SIG-M5 treated with dmso at 0.1 percent for 504 hours (cell line): ENCODE results near the gene POLR2M.

Experiments
- DNase-seq: peaks from one replicate; lab custom pipeline; 2025; ENCODE audit not compliant: unreplicated experiment; lab: John Stamatoyannopoulos, UW

Gene POLR2M

DNA sequence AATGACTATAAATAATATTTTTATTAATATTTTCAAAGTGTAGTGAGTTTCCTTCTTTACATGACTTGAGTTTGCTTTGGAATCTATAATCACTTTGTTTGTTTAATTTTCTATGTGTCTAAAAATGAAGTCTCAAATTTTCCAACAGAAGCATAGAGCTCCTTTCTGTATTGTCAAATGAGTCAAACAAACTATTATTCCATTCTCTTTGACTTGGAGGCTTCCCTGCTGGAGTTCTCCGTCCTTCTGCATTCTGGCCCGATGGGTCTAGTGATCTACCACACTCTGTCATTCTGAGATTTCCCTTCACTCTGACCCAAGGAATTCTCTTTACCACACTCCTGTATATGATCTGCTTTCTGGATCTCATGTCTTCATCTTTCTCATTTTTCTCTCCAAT lies 30.1 kb downstream of the POLR2M start:
- DNase-seq, result no peak

DNA sequence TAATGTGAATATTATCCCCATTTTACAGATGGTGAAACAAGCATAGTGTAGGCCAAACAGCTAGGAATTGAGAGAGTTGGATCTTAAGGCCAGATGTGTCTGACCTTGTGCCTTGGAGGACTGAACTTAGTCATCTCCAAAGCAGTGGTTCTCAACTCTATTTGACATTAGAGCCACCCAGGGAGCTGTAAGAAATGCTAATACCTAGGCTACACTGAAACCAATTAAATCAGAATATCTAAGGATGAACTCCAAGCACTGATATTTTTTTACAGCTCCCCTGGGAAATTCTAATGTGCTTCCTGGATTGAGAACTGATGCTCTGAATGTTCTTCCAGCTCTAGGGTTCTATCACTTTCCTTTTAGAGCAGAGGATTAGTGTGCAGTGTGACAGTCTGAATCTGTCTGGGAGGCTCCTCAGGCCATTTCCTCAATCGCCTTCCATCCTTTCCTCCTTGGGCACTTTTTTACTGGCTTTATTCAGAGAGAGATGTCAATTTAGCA lies 32.3 kb downstream of the POLR2M start:
- no peak for DNase-seq

DNA sequence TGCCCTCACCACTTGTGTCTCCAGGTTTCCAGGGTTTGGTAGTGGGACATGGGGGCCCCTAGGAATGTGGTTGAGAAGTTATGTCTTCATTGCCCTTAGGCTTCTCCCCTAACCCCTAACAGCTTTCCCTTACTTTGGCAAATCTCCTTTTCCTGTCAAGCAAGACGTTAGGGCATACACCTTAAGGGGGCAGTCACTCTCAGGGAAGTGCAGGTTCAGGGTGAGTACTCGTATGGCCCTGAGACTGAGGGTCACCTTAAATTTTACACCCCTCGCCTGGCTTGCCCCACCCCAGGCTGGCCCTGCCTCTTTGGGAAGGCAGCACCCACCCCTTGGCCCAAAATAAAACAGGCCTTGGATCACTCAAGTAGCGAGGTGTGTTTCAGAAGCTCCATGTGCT lies 33.5 kb downstream of the POLR2M start:
- DNase-seq, result no peak

DNA sequence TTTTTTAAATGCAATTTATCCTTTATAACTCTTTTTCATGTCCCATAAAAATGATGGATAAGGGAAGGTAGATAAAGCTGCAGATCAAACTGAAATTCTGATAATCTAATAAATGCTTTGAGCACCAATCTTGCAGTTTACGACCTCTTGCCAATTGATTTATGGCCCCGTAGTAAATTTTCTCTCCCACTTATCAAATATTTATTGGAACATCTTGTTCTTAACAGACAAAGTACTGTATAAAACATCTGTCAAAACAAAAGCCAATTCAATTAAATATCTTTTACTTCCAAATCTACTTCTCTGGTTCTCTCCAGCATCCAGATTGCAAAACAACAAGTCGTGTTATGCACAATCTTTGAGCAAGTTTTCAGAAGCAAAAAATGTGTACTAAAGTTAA lies 34.6 kb downstream of the POLR2M start:
- DNase-seq, result no peak

DNA sequence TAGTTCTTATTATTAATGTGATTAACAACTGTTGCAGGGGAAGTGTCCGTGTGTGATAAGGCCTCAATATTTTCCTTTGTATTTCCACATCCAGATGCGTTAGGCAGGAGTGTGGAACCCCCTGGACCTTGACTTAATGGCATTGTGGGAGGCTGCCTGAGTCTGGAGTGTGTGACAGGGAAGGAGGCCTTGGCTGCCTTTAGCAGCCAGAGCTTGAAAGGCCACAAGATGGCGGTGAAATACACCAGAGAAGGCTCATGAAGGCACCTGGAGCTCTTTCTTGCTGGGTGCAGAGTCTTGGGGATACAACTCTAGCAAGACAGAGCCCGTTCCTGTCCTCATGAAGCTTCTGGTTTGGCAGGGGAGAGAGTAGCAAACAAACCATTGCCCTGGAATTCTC lies 36.9 kb downstream of the POLR2M start:
- no peak for DNase-seq

DNA sequence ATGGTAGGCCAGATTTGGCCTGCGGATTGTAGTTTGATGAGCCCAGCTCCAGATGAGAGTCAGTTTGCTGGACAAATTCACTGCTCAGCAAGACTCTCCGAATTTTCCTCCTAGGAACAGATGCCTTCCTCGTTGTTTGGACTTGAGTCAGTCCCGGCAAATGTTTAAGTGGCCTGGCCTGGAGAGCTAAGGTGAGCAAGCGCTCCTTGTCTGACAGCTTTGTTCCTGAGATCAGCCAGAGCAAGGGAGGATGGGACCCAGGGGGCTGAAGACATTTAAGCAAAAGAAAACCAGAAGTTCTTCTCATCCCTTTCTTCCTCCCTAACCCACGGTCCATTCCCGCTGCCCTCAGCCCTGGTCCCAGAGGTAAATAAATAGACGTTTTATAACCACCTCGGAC lies 40.3 kb downstream of the POLR2M start:
- no peak for DNase-seq

DNA sequence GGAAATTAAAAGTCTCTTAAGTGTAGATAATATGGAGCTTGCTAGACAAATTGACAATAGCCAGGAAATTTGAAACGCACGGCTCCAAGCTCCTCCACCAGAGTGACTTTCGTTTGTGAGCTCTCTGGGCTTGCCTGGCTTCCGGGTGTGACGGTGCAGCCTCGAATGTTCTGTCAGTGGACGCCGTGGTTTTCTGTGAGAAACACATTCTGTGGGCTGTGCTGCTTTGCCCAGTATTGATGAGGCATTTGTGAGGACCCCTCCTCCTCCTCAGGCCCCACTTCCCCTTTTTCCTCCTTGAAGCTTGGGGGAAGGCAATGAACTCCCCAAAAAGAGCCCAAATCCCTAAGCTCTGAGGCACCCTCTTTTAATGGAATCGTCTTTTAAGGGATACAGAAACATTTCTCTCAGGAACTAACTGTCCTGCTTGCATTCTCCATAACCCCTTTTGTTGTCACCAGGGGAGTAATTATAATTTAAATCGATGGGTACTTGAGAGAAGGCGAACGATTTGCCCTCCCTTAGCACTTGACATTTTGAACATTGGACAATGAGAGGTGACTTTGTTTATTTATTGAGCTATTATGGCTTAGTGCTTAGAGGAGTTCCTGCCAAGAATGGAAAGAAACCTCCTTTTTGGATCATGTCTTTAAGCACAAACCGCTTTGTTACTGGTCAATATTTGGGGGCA lies 40.8 kb downstream of the POLR2M start:
- DNase-seq, result no peak

DNA sequence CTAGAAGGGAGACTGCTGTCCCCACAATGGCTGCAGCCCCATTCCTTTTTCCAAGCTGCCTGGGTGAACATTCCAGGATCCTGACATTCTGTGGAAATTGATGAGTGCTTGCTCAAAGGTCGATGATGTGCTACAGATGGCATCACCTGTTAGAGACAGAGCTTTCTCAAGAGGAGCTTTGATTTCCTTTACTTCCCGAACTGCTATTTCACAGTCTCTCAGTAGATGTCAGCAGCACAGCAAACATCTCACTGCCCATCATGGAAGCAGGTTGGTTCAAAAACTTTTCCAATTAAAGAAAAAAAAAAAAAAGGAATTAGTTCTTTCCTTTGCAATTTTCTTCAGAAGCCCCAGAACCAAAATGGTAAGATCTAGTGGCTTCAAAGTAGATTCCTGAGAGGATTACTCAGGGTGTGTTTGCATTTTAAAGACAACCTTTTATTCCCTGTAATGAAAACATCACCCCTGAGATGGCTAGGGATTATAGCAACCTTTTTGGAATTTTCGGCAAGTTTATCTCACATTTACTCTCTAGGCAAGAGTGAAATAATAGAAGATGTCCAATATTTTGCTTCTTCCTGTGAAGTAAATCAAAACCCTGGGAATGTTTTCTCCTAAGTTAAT lies 44.8 kb downstream of the POLR2M start:
- DNase-seq, result no peak

DNA sequence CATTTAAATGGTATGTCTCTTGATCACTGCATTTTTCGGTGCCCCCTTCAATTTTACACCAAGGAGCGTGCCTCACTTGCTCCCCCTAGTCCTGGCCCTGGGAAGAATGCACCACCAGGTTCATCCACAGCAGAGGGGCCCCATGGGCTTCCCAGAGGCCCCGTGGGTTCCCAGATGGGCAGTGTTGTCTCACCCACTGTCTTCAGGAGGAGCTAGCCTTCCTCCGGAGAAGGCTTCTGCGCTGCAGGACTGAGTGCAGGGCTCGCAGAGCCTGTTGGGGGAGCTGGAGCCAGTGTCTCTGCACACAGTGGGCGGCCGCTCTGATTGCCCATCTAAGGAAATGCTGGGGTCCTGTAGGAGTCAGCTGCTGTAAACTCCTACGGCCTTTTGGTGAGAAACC lies 45.9 kb downstream of the POLR2M start:
- DNase-seq, result no peak

DNA sequence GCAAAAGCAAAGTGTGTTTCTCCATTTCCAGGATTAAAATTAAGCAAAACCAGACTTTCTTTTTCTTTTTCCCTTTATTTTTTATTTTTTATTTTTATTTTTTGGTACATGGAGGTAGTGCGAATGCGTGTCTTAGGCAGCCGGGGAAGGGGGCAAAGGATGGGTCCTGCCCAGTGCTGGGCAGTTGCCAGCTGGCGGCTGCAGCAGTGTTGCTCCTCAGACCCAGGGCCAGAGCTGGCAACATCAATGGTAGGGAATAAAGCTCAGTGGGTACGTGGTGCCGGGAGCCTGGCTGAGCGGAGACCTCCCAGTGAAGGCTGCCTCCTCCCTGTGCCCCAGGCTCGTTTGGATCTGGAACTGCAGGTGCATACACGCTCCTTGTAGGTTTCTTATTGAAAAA lies 46.3 kb downstream of the POLR2M start:
- no peak for DNase-seq

DNA sequence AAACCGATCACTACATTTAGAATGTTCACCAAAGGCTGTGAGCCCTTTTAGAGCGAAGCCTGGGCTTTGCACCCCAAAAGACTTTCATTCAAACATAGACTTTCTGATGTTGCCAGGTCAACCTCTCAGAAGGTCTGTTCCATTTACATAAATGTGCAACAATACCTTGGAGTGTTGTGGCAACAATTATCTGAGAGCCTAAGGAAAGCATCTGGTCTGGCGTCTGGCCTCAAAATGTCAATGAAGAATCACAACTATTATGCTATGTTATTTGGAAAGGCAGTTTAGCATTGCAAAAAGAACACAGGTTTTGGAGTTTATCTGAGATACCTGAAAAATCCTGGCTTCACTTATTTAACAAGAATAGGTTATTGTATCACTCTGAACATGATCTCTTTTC lies 50.0 kb downstream of the POLR2M start:
- DNase-seq, result no peak

DNA sequence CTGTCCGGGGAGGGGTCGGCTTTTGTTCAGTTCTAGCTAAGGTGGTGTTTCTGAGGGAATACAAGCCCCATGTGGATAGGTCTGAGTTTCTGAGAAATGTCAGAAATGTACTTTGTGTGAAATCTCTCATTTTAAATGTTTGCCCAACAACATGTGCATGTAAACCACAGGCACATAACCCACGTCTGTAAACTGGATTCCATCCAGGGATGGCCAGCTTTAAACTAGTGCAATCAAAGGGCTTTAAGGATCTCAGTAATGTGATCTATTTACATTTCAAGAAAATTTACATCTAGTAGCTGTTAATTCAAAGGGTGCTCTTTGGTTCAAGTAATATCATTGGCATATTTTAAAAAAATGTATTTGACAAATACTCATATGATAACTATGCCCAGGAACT lies 52.0 kb downstream of the POLR2M start:
- no peak for DNase-seq

DNA sequence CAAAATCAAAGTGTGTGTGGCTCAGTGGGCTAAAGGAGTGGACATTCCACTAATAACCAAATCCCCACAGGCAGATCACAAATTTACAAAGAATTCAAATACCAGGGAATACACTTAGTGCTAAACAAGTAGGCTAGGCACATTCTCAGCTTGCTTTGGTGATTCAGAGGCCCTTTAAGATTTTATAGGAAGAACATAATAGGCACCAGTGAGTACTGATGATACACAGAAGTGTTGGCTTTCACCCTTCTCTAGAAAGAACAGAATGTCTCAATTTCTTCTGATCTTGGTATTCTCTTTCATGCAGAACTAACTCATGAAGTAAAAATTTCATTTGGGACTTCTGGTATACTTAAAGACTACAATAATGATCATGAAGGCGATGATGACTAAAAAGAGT lies 55.0 kb downstream of the POLR2M start:
- DNase-seq, result no peak

DNA sequence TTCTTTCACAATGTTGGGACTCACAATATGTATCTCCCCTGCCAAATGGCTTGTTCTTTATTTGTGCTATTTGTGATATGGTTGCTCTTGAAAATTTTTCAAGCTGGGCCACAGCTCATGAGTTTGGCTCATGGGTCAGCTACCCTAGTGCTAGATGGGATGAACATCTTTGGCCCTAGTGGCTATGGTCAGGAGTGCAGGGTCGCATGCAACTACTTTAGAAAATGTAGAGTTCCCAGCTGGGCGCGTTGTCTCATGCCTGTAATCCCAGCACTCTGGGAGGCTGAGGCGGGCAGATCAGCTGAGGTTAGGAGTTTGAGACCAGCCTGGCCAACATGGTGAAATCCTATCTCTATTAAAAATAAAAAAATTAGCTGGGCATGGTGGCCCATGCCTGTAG lies 55.8 kb downstream of the POLR2M start:
- no peak for DNase-seq

DNA sequence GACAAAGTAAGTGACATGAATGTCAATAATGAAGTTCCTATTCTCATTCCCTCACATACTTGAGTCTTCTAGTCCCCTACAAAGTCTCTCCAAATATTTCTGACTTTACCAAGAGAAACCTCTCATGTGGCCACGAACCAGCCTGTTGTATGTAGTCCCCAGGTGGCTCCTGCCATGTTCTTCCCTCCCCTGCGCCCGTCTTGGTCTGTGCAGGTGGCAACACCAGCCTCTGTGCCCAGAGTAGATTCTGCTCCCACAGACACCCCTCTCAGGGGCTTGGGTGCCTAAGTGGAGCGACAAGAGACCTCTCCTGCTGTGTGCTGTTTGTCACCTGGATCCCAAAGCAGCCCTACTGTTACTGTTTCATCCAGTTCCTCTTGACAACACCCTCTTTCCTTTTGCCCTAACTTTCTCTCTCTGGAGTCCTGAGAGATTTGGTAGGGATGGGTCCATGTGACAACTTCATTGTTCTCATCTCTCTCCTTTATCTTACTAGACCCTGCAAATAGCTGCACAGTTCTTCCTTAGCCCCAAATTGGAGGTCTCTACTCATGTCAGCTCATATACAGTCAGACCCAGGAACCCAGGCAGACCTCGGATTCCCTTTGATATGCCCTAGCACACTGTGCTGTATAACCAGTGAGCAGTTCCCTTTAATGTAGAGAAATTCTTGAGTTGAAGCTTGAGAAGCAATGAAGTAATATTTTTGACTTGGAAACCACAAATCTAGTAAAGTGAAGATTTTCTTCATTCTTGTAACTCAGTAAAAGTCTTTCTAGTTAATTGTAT lies 56.9 kb downstream of the POLR2M start:
- DNase-seq, result no peak
